ENCODE data around the gene TCIRG1. TPM values are rescaled to one million over a fixed set of nuclear protein-coding genes. Genes with fewer than 3 reads are reported as not detected.

The TCIRG1 gene
- total RNA-seq, 4 donors from 2014 or later: 19.4 to 50.9 (median 41.2) TPM

- WGBS: 92% methylated on average over 7 of the region's 12 CpGs
- H3K9me3 ChIP-seq: no peaks in the 10 kb centered on the region
- H3K27me3 ChIP-seq: no peaks in the 10 kb centered on the region
- peaks cover 4% of the 10 kb centered on the region for H3K36me3 ChIP-seq
- peaks cover 25% of the 10 kb centered on the region for H3K4me1 ChIP-seq
- no peak for TF ChIP-seq CTCF (IDR thresholded peaks at IDR 0.05)
- TF ChIP-seq EP300 (IDR thresholded peaks at IDR 0.05): no peak
- no peak for TF ChIP-seq POLR2A (IDR thresholded peaks at IDR 0.05)
- no peak for TF ChIP-seq POLR2AphosphoS5 (IDR thresholded peaks at IDR 0.05)
- no peak overlapping the region for H3K4me3 ChIP-seq
- DNase-seq (ENCODE audit: low spot score in 2 of 2): no peak
- H3K27ac ChIP-seq: no peak overlapping the region
Measured at GRCh38 chr11:68019486-68019885, 19.3 kb upstream of the TCIRG1 start.

- no peaks in the 10 kb centered on the region for H3K27me3 ChIP-seq
- H3K4me1 ChIP-seq: peaks cover 18% of the 10 kb centered on the region
- TF ChIP-seq POLR2A (IDR thresholded peaks at IDR 0.05): no peak
- TF ChIP-seq CTCF (IDR thresholded peaks at IDR 0.05): no peak
- no peak for TF ChIP-seq POLR2AphosphoS5 (IDR thresholded peaks at IDR 0.05)
- no peak for TF ChIP-seq EP300 (IDR thresholded peaks at IDR 0.05)
- WGBS: 43% methylated on average over 11 of the region's 11 CpGs
- DNase-seq (ENCODE audit: low spot score in 2 of 2): no peak
- no peaks in the 10 kb centered on the region for H3K9me3 ChIP-seq
- H3K4me3 ChIP-seq: no peak overlapping the region
- peaks cover 13% of the 10 kb centered on the region for H3K36me3 ChIP-seq
- H3K27ac ChIP-seq: no peak overlapping the region
Measured at GRCh38 chr11:68020575-68020974, 18.2 kb upstream of the TCIRG1 start.

- 82% methylated on average over 8 of the region's 27 CpGs for WGBS
- TF ChIP-seq CTCF (IDR thresholded peaks at IDR 0.05) (no peak), EP300 (IDR thresholded peaks at IDR 0.05) (no peak), POLR2AphosphoS5 (IDR thresholded peaks at IDR 0.05) (no peak), POLR2A (IDR thresholded peaks at IDR 0.05) (no peak)
- Histone ChIP-seq H3K36me3 (peaks cover 17% of the 10 kb centered on the region), H3K27me3 (no peaks in the 10 kb centered on the region), H3K9me3 (no peaks in the 10 kb centered on the region), H3K4me1 (peaks cover 18% of the 10 kb centered on the region), H3K27ac (no peak overlapping the region), H3K4me3 (no peak overlapping the region)
- no peak for DNase-seq (ENCODE audit: low spot score in 2 of 2)
Measured at GRCh38 chr11:68021167-68021787, 17.5 kb upstream of the TCIRG1 start.

GRCh38 chr11:68022531-68022930 lies 16.3 kb upstream of the TCIRG1 start:
- no peaks in the 10 kb centered on the region for H3K9me3 ChIP-seq
- WGBS: 87% methylated on average over 3 of the region's 13 CpGs
- peaks cover 7% of the 10 kb centered on the region for H3K4me1 ChIP-seq
- no peak overlapping the region for H3K4me3 ChIP-seq
- no peak for TF ChIP-seq EP300 (IDR thresholded peaks at IDR 0.05)
- TF ChIP-seq CTCF (IDR thresholded peaks at IDR 0.05): no peak
- no peak for TF ChIP-seq POLR2AphosphoS5 (IDR thresholded peaks at IDR 0.05)
- no peak for TF ChIP-seq POLR2A (IDR thresholded peaks at IDR 0.05)
- H3K36me3 ChIP-seq: peaks cover 17% of the 10 kb centered on the region
- no peak overlapping the region for H3K27ac ChIP-seq
- no peaks in the 10 kb centered on the region for H3K27me3 ChIP-seq
- no peak for DNase-seq (ENCODE audit: low spot score in 2 of 2)

GRCh38 chr11:68024508-68024907 lies 14.3 kb upstream of the TCIRG1 start:
- H3K36me3 ChIP-seq: peaks cover 17% of the 10 kb centered on the region
- WGBS: 93% methylated on average over 5 of the region's 5 CpGs

GRCh38 chr11:68025047-68025446 lies 13.8 kb upstream of the TCIRG1 start:
- Histone ChIP-seq H3K27me3 (no peaks in the 10 kb centered on the region), H3K36me3 (peaks cover 17% of the 10 kb centered on the region), H3K4me1 (peaks cover 15% of the 10 kb centered on the region), H3K27ac (no peak overlapping the region), H3K9me3 (no peaks in the 10 kb centered on the region), H3K4me3 (no peak overlapping the region)
- 84% methylated on average over 5 of the region's 5 CpGs for WGBS
- no peak for DNase-seq (ENCODE audit: low spot score in 2 of 2)
- TF ChIP-seq POLR2AphosphoS5 (IDR thresholded peaks at IDR 0.05) (no peak), EP300 (IDR thresholded peaks at IDR 0.05) (no peak), POLR2A (IDR thresholded peaks at IDR 0.05) (no peak), CTCF (IDR thresholded peaks at IDR 0.05) (no peak)

More at GRCh38 chr11:68024508-68024907, 14.3 kb upstream of the TCIRG1 start:
- Histone ChIP-seq H3K9me3 (no peaks in the 10 kb centered on the region), H3K4me3 (no peak overlapping the region), H3K27me3 (no peaks in the 10 kb centered on the region), H3K27ac (no peak overlapping the region), H3K4me1 (peaks cover 14% of the 10 kb centered on the region)
- TF ChIP-seq EP300 (IDR thresholded peaks at IDR 0.05) (no peak), POLR2A (IDR thresholded peaks at IDR 0.05) (no peak)
- no peak for DNase-seq (ENCODE audit: low spot score in 2 of 2)

Measured in suprapubic skin (tissue), 4 donors.